RWPE2 (cell line): ENCODE measurements around the gene NNT.

Source experiments
- ATAC-seq: fragments of 200-7000 bp; cut with Tn5 transposase; 3 replicates; pipeline ENCODE4 v1.9.1; 2021; ENCODE audit warnings: low read depth
- DNase-seq: peaks from one replicate; pipeline ENCODE4 v3.0.0-alpha.2; 2020; ENCODE audit warnings: low spot score
- H3K27ac ChIP-seq: fragments of 450-650 bp; 2 replicates; pipeline ENCODE4 v1.5.1; 2017; ENCODE audit warnings: mild to moderate bottlenecking; ENCODE audit not compliant: poor library complexity, severe bottlenecking
- H3K27me3 ChIP-seq: fragments of 250-450 bp; sonication (Bioruptor Pico); 2 replicates; pipeline ENCODE4 v1.5.1; 2021; ENCODE audit warnings: mild to moderate bottlenecking, moderate library complexity; ENCODE audit not compliant: insufficient read depth, poor library complexity, severe bottlenecking
- H3K36me3 ChIP-seq: fragments of 250-450 bp; sonication (Bioruptor Pico); 2 replicates; pipeline ENCODE4 v1.5.1; 2020; ENCODE audit warnings: low read depth, mild to moderate bottlenecking, moderate library complexity
- H3K4me1 ChIP-seq: fragments of 250-450 bp; sonication (Bioruptor Pico); 2 replicates; pipeline ENCODE4 v1.5.1; 2021; ENCODE audit warnings: mild to moderate bottlenecking, moderate library complexity; ENCODE audit not compliant: insufficient read depth, poor library complexity, severe bottlenecking
- H3K4me3 ChIP-seq: fragments of 250-450 bp; sonication (Bioruptor Pico); 2 replicates; pipeline ENCODE4 v1.5.1; 2021; ENCODE audit warnings: mild to moderate bottlenecking, moderate library complexity; ENCODE audit not compliant: severe bottlenecking
- H3K9me3 ChIP-seq: fragments of 250-450 bp; sonication (Bioruptor Pico); 2 replicates; pipeline ENCODE4 v1.5.1; 2021; ENCODE audit warnings: mild to moderate bottlenecking, moderate library complexity; ENCODE audit not compliant: severe bottlenecking
- TF ChIP-seq, protein P1 (sequence below): fragments of 450-650 bp; IDR thresholded peaks from one replicate; pipeline ENCODE4 v1.5.1; 2017; ENCODE audit warnings: mild to moderate bottlenecking, moderate library complexity; ENCODE audit not compliant: poor library complexity, severe bottlenecking

The NNT gene

DNA sequence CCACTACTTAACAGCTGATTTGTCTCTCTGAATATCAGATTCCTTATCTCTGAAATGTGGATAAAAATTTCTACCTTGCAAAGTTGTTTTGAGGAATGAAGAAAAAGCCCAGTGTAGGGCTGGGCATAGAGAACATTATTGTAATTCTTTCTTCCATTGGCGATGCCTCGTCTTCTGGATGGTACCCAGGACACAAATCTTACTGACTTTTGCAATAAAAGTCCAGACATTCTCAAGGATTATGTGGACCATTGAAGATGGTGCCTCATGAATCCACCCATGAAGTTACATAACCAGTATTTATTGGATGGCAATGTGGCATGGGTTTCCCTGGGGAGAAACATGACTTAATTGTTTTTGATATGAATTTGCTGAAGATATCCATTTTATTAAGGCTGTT is 33.1 kb downstream of the NNT start:
- Histone ChIP-seq H3K36me3 (no peaks in the 10 kb centered on the region), H3K4me1 (no peaks in the 10 kb centered on the region), H3K27me3 (no peaks in the 10 kb centered on the region), H3K4me3 (no peak overlapping the region), H3K9me3 (no peaks in the 10 kb centered on the region), H3K27ac (no peak overlapping the region)
- no peak for DNase-seq
- TF ChIP-seq, protein P1, sequence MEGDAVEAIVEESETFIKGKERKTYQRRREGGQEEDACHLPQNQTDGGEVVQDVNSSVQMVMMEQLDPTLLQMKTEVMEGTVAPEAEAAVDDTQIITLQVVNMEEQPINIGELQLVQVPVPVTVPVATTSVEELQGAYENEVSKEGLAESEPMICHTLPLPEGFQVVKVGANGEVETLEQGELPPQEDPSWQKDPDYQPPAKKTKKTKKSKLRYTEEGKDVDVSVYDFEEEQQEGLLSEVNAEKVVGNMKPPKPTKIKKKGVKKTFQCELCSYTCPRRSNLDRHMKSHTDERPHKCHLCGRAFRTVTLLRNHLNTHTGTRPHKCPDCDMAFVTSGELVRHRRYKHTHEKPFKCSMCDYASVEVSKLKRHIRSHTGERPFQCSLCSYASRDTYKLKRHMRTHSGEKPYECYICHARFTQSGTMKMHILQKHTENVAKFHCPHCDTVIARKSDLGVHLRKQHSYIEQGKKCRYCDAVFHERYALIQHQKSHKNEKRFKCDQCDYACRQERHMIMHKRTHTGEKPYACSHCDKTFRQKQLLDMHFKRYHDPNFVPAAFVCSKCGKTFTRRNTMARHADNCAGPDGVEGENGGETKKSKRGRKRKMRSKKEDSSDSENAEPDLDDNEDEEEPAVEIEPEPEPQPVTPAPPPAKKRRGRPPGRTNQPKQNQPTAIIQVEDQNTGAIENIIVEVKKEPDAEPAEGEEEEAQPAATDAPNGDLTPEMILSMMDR, result no peak
- no peak for ATAC-seq

DNA sequence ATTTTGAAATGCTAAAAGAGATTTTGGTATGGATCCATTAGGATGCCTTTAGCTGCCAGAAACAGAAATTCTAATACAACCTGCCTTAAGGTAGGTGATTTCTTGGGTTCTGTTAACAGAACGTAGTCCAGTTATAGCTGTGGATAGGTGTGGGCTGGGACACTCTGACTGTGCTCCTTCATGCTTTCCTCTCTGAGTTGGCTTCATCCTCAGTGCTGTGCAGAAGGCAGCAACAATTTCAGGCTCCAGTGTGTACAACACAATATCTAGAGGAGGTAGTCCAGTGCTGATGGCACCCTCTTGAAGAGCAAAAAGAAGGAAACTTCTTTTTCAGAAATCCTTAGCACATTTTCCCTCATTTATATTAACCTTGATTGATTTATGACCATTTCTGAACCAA is 34.4 kb downstream of the NNT start:
- DNase-seq, result no peak
- no peaks in the 10 kb centered on the region for H3K4me1 ChIP-seq
- no peak for ATAC-seq

DNA sequence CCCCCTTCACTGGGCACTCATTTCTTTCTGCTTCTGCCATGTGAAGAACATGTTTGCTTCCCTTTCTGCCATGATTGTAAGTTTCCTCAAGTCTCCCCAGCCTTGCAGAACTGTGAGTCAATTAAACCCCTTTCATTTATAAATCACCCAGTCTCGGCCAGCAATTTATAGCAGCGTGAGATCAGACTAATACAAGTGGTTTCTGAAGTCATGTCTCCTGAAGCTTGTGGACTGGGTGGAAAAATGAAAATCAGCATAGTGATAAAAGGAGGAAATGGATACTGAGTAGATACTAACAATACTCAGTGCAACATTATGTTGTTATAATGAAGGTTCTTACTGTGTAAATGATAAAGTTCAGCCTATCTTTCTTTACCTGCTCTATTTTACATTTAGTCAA is 35.1 kb downstream of the NNT start:
- no peaks in the 10 kb centered on the region for H3K27me3 ChIP-seq
- ATAC-seq, result no peak
- H3K36me3 ChIP-seq, result no peaks in the 10 kb centered on the region
- no peak for DNase-seq
- no peaks in the 10 kb centered on the region for H3K4me1 ChIP-seq
- H3K27ac ChIP-seq, result no peak overlapping the region
- TF ChIP-seq, protein P1, result no peak
- H3K9me3 ChIP-seq, result no peaks in the 10 kb centered on the region
- no peak overlapping the region for H3K4me3 ChIP-seq

More for the DNA sequence above, 34.4 kb downstream of the NNT start:
- TF ChIP-seq, protein P1, result no peak
- Histone ChIP-seq H3K9me3 (no peaks in the 10 kb centered on the region), H3K27me3 (no peaks in the 10 kb centered on the region), H3K27ac (no peak overlapping the region), H3K4me3 (no peak overlapping the region), H3K36me3 (no peaks in the 10 kb centered on the region)

DNA sequence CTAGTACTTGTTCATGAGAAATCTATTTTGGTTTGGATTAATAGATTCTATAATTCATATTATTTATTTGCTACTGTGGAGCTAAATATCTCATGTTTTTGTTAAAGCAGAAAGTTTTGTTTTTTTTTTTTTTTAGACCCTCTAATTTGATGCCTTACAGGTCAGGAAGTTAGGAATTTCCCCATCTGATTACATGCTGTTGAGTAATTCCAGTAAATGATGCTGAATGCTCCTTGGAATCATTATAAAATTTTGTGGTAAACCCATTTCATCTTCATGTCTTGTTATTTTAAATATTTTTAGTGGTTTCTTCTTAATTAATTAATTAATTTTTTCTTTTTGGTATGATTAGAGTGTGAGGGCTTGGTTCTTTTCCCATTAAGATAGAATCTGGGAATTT is 35.6 kb downstream of the NNT start:
- H3K9me3 ChIP-seq, result no peaks in the 10 kb centered on the region
- TF ChIP-seq, protein P1, result no peak
- H3K27me3 ChIP-seq, result no peaks in the 10 kb centered on the region
- no peak overlapping the region for H3K27ac ChIP-seq
- no peak overlapping the region for H3K4me3 ChIP-seq
- no peak for ATAC-seq
- no peaks in the 10 kb centered on the region for H3K4me1 ChIP-seq
- no peaks in the 10 kb centered on the region for H3K36me3 ChIP-seq
- DNase-seq, result no peak

DNA sequence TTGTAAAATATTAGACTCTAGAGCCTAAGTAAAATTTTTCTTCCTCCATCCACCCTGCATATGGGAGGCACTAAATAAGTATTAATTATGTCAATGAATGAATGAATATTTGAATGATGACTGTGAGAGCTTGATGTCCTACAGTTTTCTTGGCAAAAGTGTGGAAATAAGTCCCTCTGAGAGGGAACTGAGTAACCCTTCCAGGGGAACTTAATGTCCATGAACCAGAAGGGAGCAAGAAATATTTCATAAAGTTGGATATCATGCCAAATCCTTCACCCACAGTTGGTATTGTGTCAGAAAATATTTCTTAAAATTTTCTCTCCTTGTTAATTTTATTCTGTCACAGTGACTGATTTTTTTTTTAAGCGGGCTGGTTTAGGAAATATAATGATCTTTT is 36.6 kb downstream of the NNT start:
- peaks cover under 1% of the 10 kb centered on the region for H3K36me3 ChIP-seq
- no peaks in the 10 kb centered on the region for H3K27me3 ChIP-seq
- no peaks in the 10 kb centered on the region for H3K4me1 ChIP-seq
- TF ChIP-seq, protein P1, result no peak
- H3K9me3 ChIP-seq, result no peaks in the 10 kb centered on the region
- no peak for DNase-seq
- ATAC-seq, result no peak
- no peak overlapping the region for H3K27ac ChIP-seq
- no peak overlapping the region for H3K4me3 ChIP-seq
